ENCODE measurements around the gene NR2F1-AS1. TPM values are rescaled to one million over a fixed set of nuclear protein-coding genes. Genes with fewer than 3 reads are reported as not detected.

NR2F1-AS1 gene
- total RNA-seq, 2 experiments from 2014 or later, result not detected

DNA sequence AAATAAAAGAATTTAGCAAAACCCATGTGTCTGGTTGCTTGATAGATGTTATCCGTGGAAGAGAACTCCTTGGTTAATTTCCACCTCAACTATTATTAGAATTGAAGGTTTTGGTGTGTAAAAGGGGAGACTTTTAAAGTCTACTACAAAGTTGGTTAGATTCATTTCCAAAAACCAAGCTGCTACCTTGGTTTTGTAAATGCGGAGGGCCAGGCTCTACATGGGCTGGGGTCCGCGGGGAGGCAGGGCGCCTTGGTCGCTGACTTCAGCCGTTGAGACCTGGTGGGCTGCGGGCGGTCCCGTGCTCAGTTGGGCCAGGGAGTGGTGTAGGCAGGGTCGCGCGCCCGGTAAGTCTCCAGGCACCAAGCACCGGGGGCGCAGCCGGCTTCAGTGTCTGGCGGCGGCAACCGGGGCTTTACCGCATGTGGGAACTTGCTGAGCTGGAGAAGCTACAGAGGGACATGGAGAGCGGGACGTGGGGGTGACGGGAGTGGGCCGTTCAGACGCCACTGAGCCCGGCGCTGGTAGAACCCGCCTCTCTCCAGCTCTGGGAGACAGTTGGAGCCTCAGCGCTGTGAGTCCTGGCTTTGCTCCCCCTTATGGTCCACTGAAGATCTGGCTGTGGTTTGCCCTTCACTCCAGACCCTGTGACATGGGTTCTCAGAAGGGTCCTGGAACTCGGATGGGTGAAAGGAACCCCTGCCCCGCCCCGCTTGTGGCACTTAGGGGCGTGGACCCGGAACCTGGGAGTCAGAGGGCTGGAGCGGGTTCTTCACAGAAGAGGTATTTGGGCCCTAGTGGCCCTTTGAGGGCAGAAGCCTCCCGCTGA, 13.8 kb upstream of the NR2F1-AS1 start:
- H3K36me3 ChIP-seq (ENCODE audit: insufficient read depth, low read length), result no peaks in the 10 kb centered on the region
- no TSS peak for BruUV-seq (replicated peaks)
- H3K27ac ChIP-seq (ENCODE audit: low read depth, low read length, poor library complexity, severe bottlenecking), result no peak overlapping the region
- no peaks in the 10 kb centered on the region for H4K20me1 ChIP-seq (ENCODE audit: insufficient read depth, low read length)
- no peak for DNase-seq (ENCODE audit: low spot score)
- H3K9me2 ChIP-seq (ENCODE audit: insufficient read depth, low read length), result no peaks in the 10 kb centered on the region
- H3K79me2 ChIP-seq (ENCODE audit: insufficient read depth, low read depth, low read length), result no peaks in the 10 kb centered on the region
- no peaks in the 10 kb centered on the region for H3K4me1 ChIP-seq (ENCODE audit: insufficient read depth, low read length, poor library complexity, severe bottlenecking)
- intact Hi-C loops (cut with micrococcal nuclease; ENCODE audit: unreplicated experiment), result loop anchor here (5.0 kb wide), 1 partner anchor 202 kb away; no protein-coding TSS in a partner anchor
- no peaks in the 10 kb centered on the region for H3K9me3 ChIP-seq (ENCODE audit: low read length)
- no peak overlapping the region for H3K4me2 ChIP-seq (ENCODE audit: low read length)
- H3K4me3 ChIP-seq (ENCODE audit: low read depth, low read length, poor library complexity, severe bottlenecking), result no peak overlapping the region
- CTCF ChIA-PET (ENCODE audit: unreplicated experiment), result no interaction called here
- H2AFZ ChIP-seq (ENCODE audit: low read length), result no peak overlapping the region
- POLR2A ChIA-PET, result interaction anchor here (0.6 kb wide), 2 partner anchors 251 to 326 kb away, joined by 4 read pairs; no protein-coding TSS in a partner anchor
- TF ChIP-seq EZH2phosphoT487 (IDR thresholded peaks at IDR 0.05; ENCODE audit: borderline replicate concordance, low read depth, low read length), result no peak
- TF ChIP-seq, protein P1, sequence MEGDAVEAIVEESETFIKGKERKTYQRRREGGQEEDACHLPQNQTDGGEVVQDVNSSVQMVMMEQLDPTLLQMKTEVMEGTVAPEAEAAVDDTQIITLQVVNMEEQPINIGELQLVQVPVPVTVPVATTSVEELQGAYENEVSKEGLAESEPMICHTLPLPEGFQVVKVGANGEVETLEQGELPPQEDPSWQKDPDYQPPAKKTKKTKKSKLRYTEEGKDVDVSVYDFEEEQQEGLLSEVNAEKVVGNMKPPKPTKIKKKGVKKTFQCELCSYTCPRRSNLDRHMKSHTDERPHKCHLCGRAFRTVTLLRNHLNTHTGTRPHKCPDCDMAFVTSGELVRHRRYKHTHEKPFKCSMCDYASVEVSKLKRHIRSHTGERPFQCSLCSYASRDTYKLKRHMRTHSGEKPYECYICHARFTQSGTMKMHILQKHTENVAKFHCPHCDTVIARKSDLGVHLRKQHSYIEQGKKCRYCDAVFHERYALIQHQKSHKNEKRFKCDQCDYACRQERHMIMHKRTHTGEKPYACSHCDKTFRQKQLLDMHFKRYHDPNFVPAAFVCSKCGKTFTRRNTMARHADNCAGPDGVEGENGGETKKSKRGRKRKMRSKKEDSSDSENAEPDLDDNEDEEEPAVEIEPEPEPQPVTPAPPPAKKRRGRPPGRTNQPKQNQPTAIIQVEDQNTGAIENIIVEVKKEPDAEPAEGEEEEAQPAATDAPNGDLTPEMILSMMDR (conservative IDR thresholded peaks at IDR 0.05; ENCODE audit: low read length), result no peak

DNA sequence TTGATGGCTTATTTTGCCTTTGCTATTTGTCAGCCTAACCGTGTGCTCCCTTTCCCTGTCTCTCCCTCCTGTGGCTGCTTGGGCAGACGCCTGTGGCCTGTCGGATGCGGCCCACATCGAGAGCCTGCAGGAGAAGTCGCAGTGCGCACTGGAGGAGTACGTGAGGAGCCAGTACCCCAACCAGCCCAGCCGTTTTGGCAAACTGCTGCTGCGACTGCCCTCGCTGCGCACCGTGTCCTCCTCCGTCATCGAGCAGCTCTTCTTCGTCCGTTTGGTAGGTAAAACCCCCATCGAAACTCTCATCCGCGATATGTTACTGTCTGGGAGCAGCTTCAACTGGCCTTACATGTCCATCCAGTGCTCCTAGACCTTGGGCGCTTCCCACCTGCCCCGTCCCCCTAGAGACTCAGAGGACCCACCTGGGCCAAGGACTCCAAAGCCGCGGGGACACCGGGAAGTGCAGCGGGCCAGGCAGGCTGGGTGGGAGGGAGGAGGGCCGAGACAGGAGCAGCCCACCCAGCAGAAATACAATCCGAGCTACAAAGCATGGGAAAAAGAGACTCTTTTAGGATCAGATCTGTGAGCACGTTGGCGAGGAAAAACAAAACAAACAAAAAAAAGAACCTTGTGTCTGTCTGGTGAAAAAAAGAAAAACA, 12.6 kb upstream of the NR2F1-AS1 start:
- Histone ChIP-seq H3K9me2 (ENCODE audit: insufficient read depth, low read length) (no peaks in the 10 kb centered on the region), H2AFZ (ENCODE audit: low read length) (no peak overlapping the region), H3K9me3 (ENCODE audit: low read length) (no peaks in the 10 kb centered on the region), H3K79me2 (ENCODE audit: insufficient read depth, low read depth, low read length) (no peaks in the 10 kb centered on the region), H3K4me1 (ENCODE audit: insufficient read depth, low read length, poor library complexity, severe bottlenecking) (no peaks in the 10 kb centered on the region), H3K27ac (ENCODE audit: low read depth, low read length, poor library complexity, severe bottlenecking) (no peak overlapping the region), H4K20me1 (ENCODE audit: insufficient read depth, low read length) (no peaks in the 10 kb centered on the region), H3K4me2 (ENCODE audit: low read length) (no peak overlapping the region), H3K4me3 (ENCODE audit: low read depth, low read length, poor library complexity, severe bottlenecking) (no peak overlapping the region), H3K36me3 (ENCODE audit: insufficient read depth, low read length) (no peaks in the 10 kb centered on the region)
- BruUV-seq (replicated peaks), result no TSS peak
- no peak for TF ChIP-seq EZH2phosphoT487 (IDR thresholded peaks at IDR 0.05; ENCODE audit: borderline replicate concordance, low read depth, low read length)
- TF ChIP-seq, protein P1 (conservative IDR thresholded peaks at IDR 0.05; ENCODE audit: low read length), result no peak
- DNase-seq (ENCODE audit: low spot score), result no peak
- POLR2A ChIA-PET, result no interaction called here
- intact Hi-C loops (cut with micrococcal nuclease; ENCODE audit: unreplicated experiment), result loop anchor here (5.0 kb wide), 1 partner anchor 204 kb away; no protein-coding TSS in a partner anchor
- CTCF ChIA-PET (ENCODE audit: unreplicated experiment), result no interaction called here

Measured in OCI-LY7 (cell line).